Stomach (tissue), 9 donors: Measurements from ENCODE around the gene FBXL17. TPM values are rescaled to one million over a fixed set of nuclear protein-coding genes. Genes with fewer than 3 reads are reported as not detected.
"Not testable (repeated sequence)": the region's sequence is repeated elsewhere in the genome, so short reads cannot be mapped to it uniquely, and the experiment has no call there.

ENCODE experiments used
- DNase-seq, 2 donors: peaks; one replicate each; pipeline versions ENCODE4 v3.0.0 to v3.0.0-alpha.2; 2013 to 2019
- H3K27ac ChIP-seq, 5 donors: fragments of 200-600 bp in 4 of 5; sonication (generic) in 4 of 5; one replicate each; pipeline ENCODE4 v1.5.1; 2013 to 2019; ENCODE audit warnings: mild to moderate bottlenecking in 1 of 5, moderate library complexity in 1 of 5
- H3K27me3 ChIP-seq, 3 donors: fragments of 200-600 bp; sonication (generic); one replicate each; pipeline ENCODE4 v1.5.1; 2017 to 2019; ENCODE audit warnings: mixed run types in 1 of 3
- H3K36me3 ChIP-seq, 4 donors: fragments of 200-600 bp; sonication (generic); 1 replicate in 3 of 4; 2 replicates in 1 of 4; pipeline ENCODE4 v1.5.1; 2016 to 2019
- H3K4me1 ChIP-seq, 4 donors: fragments of 200-600 bp; sonication (generic); one replicate each; pipeline ENCODE4 v1.5.1; 2016 to 2019
- H3K4me3 ChIP-seq, 4 donors: fragments of 200-600 bp; sonication (generic) in 3 of 4; one replicate each; pipeline ENCODE4 v1.5.1; 2016 to 2019; ENCODE audit warnings: mild to moderate bottlenecking in 1 of 4
- H3K9me3 ChIP-seq, 4 donors: fragments of 200-600 bp; sonication (generic); one replicate each; pipeline ENCODE4 v1.5.1; 2016 to 2019
- CTCF ChIP-seq, 7 experiments: fragments of 450-650 bp in 4 of 7; fragments of 200-600 bp in 3 of 7; sonication (generic) in 3 of 7; IDR thresholded peaks; one replicate each; pipeline ENCODE4 v1.5.1; 2016 to 2019; ENCODE audit warnings: antibody characterized with exemption in 7 of 7, control low read depth in 2 of 7, mild to moderate bottlenecking in 1 of 7
- EP300 ChIP-seq: sonication (generic); formaldehyde crosslinking; IDR thresholded peaks from one replicate; pipeline ENCODE4 v1.6.1; 2017; ENCODE audit warnings: antibody characterized with exemption
- POLR2A ChIP-seq, 4 donors: fragments of 450-650 bp; IDR thresholded peaks; one replicate each; pipeline ENCODE4 v1.6.1; 2016; ENCODE audit warnings: antibody characterized with exemption in 4 of 4, control low read depth in 2 of 4, mild to moderate bottlenecking in 1 of 4, moderate library complexity in 1 of 4
- POLR2AphosphoS5 ChIP-seq, 3 donors: sonication (generic); formaldehyde crosslinking; IDR thresholded peaks; one replicate each; pipeline ENCODE4 v1.6.1; 2016; ENCODE audit warnings: antibody characterized with exemption in 3 of 3
- WGBS, 5 donors: extraction: QIAGEN DNeasy Blood & Tissue Kit in 3 of 5; methylation state at CpG; one replicate each; pipeline versions ENCODE4 v1.1.5 to v1.1.7; 2013 to 2018; 5-methylcytosine and 5-hydroxymethylcytosine counted together
- intact Hi-C: fragments of 100-400 bp; cut with DNase I; formaldehyde crosslinking; loops from one replicate; pipeline ENCODE4 v1.15.1; 2023; ENCODE audit warnings: low total_unique reads
- polyA plus RNA-seq, 3 donors: library from polyadenylated mRNA; stranded (reverse); fragments of 200-250 nt; gene quantifications; one replicate each; pipeline ENCODE4 v1.2.3, GENCODE V29; 2013
- total RNA-seq, 5 donors: library from RNA; depleted of rRNA; stranded (reverse); fragments of >200 nt; gene quantifications; one replicate each; pipeline versions ENCODE4 v1.1.0 to v1.2.3, GENCODE V29; 2014 to 2016
- donor health status: healthy with polysubstance abuse.
- donor health status: Bipolar disorder and iron deficiency.
- donor health status: healthy.

The FBXL17 gene
- total and polyA plus RNA-seq, 8 donors, result 3.8 to 28.0 (median 14.4) TPM

GRCh38 chr5:108280248-108280647, 101.7 kb downstream of the FBXL17 start:
- Histone ChIP-seq H3K4me1 (peaks cover 0 to 13% (median 0%) of the 10 kb centered on the region in 4 donors), H3K4me3 (no peak overlapping the region), H3K27ac (no peak overlapping the region), H3K27me3 (no peaks in the 10 kb centered on the region), H3K36me3 (peaks cover 0 to 7% (median 0%) of the 10 kb centered on the region in 4 donors), H3K9me3 (peaks cover 0 to 10% (median 3%) of the 10 kb centered on the region in 4 donors)
- intact Hi-C loops, result no loop called here
- no peak for DNase-seq
- TF ChIP-seq POLR2A (IDR thresholded peaks at IDR 0.05) (no peak), EP300 (no peak), POLR2AphosphoS5 (IDR thresholded peaks at IDR 0.05) (no peak), CTCF (IDR thresholded peaks at IDR 0.05) (no peak)

- H3K4me3 ChIP-seq, result no peak overlapping the region
- H3K36me3 ChIP-seq, result no peaks in the 10 kb centered on the region
- peaks cover 0 to 10% (median 3%) of the 10 kb centered on the region in 4 donors for H3K9me3 ChIP-seq
- 92 to 95% (median 94%) methylated on average over 3 of the region's 3 CpGs for WGBS, 5 donors
- H3K4me1 ChIP-seq, result peaks cover 0 to 13% (median 0%) of the 10 kb centered on the region in 4 donors
- no peak overlapping the region for H3K27ac ChIP-seq
- intact Hi-C loops, result no loop called here
- no peaks in the 10 kb centered on the region for H3K27me3 ChIP-seq
- no peak for DNase-seq
- no peak for TF ChIP-seq CTCF (IDR thresholded peaks at IDR 0.05)
- no peak for TF ChIP-seq EP300
Measured at GRCh38 chr5:108278285-108279240, 103.3 kb downstream of the FBXL17 start.

- TF ChIP-seq CTCF (IDR thresholded peaks at IDR 0.05) (no peak), EP300 (no peak), POLR2AphosphoS5 (IDR thresholded peaks at IDR 0.05) (no peak), POLR2A (IDR thresholded peaks at IDR 0.05) (no peak)
Measured at GRCh38 chr5:108276187-108277050, 105.5 kb downstream of the FBXL17 start.

GRCh38 chr5:108274080-108274479, 107.8 kb downstream of the FBXL17 start:
- H3K27me3 ChIP-seq, H3K9me3 ChIP-seq, DNase-seq, intact Hi-C loops, H3K4me1 ChIP-seq, H3K36me3 ChIP-seq, H3K4me3 ChIP-seq, H3K27ac ChIP-seq: not testable (repeated sequence)
- WGBS, 5 donors, result 87 to 96% (median 92%) methylated on average over 10 of the region's 10 CpGs

More at GRCh38 chr5:108276187-108277050, 105.5 kb downstream of the FBXL17 start:
- intact Hi-C loops, result no loop called here
- H3K27ac ChIP-seq, result no peak overlapping the region
- H3K27me3 ChIP-seq, result no peaks in the 10 kb centered on the region
- DNase-seq, result no peak
- 60 to 78% (median 71%) methylated on average over 1 of the region's 1 CpG for WGBS, 5 donors
- H3K9me3 ChIP-seq, result no peaks in the 10 kb centered on the region
- H3K4me1 ChIP-seq, result peaks cover 0 to 13% (median 0%) of the 10 kb centered on the region in 4 donors
- no peaks in the 10 kb centered on the region for H3K36me3 ChIP-seq
- no peak overlapping the region for H3K4me3 ChIP-seq
